ENCODE results near the gene GBP6.
A peak's percentile ranks its signal among the peaks of the same experiment; 100 is the strongest.

The GBP6 gene

DNA sequence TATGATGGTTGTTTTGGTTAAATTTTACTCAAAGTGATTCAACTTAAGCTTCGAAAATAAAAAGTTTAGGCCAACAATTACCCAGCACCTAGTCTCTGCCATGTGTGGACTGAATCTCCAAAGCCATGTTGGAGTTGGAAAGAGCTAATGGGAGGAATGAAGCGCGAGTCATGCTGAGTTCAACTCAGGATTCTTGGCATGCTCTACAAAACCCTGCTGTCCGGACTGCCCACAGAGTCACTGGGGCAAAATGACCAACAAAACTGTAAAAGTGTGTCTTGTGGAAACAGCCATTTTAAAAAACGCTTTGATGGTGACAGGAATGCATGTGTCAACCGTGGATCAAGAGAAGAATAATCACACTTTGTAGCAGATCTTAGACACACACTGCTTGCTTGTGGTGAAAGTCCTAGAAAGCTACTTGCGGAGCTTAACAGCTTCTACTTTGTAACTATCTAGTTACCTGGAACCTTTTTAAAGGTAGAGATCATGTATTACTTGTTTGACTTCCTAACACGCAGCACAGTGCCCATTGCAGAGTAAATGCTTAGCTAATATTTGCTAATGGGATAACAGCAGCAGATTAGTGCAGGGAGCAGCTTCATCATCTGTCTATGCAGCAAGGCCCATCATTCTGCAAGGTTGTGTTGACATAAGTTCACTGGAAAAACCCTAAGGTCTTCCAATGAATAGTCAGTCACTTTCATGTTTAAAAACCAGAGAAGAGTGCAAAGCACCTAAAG is 7.0 kb upstream of the GBP6 start:
- no peaks in the 10 kb centered on the region for H3K36me3 ChIP-seq (replicated peaks; ENCODE audit: insufficient read depth, low read length)
- H3K27me3 ChIP-seq (replicated peaks; ENCODE audit: insufficient read depth, low read length) = no peaks in the 10 kb centered on the region
- no peaks in the 10 kb centered on the region for H3F3A ChIP-seq (ENCODE audit: insufficient read depth, low read length)
- H3K4me3 ChIP-seq (ENCODE audit: low read length) = no peak overlapping the region
- no peak overlapping the region for H3K4me2 ChIP-seq (ENCODE audit: low read depth, low read length)
- H3K79me2 ChIP-seq (ENCODE audit: low read length) = no peaks in the 10 kb centered on the region
- H3K9me3 ChIP-seq (replicated peaks; ENCODE audit: insufficient read depth, low read length) = no peaks in the 10 kb centered on the region
- DNase-seq = no peak
- no peak overlapping the region for H3K27ac ChIP-seq (ENCODE audit: low read length)
- H3K9me2 ChIP-seq (replicated peaks; ENCODE audit: insufficient read depth, low read length) = no peaks in the 10 kb centered on the region
- no peak overlapping the region for H3K9ac ChIP-seq (ENCODE audit: low read length)
- no peak for TF ChIP-seq EZH2phosphoT487 (IDR thresholded peaks at IDR 0.05; ENCODE audit: low read length)
- TF ChIP-seq, protein P1, sequence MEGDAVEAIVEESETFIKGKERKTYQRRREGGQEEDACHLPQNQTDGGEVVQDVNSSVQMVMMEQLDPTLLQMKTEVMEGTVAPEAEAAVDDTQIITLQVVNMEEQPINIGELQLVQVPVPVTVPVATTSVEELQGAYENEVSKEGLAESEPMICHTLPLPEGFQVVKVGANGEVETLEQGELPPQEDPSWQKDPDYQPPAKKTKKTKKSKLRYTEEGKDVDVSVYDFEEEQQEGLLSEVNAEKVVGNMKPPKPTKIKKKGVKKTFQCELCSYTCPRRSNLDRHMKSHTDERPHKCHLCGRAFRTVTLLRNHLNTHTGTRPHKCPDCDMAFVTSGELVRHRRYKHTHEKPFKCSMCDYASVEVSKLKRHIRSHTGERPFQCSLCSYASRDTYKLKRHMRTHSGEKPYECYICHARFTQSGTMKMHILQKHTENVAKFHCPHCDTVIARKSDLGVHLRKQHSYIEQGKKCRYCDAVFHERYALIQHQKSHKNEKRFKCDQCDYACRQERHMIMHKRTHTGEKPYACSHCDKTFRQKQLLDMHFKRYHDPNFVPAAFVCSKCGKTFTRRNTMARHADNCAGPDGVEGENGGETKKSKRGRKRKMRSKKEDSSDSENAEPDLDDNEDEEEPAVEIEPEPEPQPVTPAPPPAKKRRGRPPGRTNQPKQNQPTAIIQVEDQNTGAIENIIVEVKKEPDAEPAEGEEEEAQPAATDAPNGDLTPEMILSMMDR (IDR thresholded peaks at IDR 0.05; ENCODE audit: low read length) = no peak
- no peak for TF ChIP-seq EZH2 (optimal IDR thresholded peaks at IDR 0.05; ENCODE audit: low read depth, low read length)
- H2AFZ ChIP-seq (ENCODE audit: low read length) = no peak overlapping the region
- H4K20me1 ChIP-seq (ENCODE audit: insufficient read depth, low read length) = no peaks in the 10 kb centered on the region
- no peaks in the 10 kb centered on the region for H3K4me1 ChIP-seq (ENCODE audit: low read length)

GRCh38 chr1:89358287-89358893 is 5.5 kb upstream of the GBP6 start:
- Histone ChIP-seq H3F3A (ENCODE audit: insufficient read depth, low read length) (peaks cover 9% of the 10 kb centered on the region), H3K9ac (ENCODE audit: low read length) (no peak overlapping the region), H3K9me2 (replicated peaks; ENCODE audit: insufficient read depth, low read length) (no peaks in the 10 kb centered on the region), H3K9me3 (replicated peaks; ENCODE audit: insufficient read depth, low read length) (no peaks in the 10 kb centered on the region), H3K4me2 (ENCODE audit: low read depth, low read length) (no peak overlapping the region), H3K79me2 (ENCODE audit: low read length) (no peaks in the 10 kb centered on the region), H2AFZ (ENCODE audit: low read length) (peak overlapping the region; percentile 61; the same call in 1 of the 2 replicates), H3K4me3 (ENCODE audit: low read length) (no peak overlapping the region), H3K4me1 (ENCODE audit: low read length) (peaks cover 6% of the 10 kb centered on the region), H3K36me3 (replicated peaks; ENCODE audit: insufficient read depth, low read length) (no peaks in the 10 kb centered on the region), H3K27ac (ENCODE audit: low read length) (no peak overlapping the region), H4K20me1 (ENCODE audit: insufficient read depth, low read length) (no peaks in the 10 kb centered on the region), H3K27me3 (replicated peaks; ENCODE audit: insufficient read depth, low read length) (no peaks in the 10 kb centered on the region)
- peak; percentile 75 for DNase-seq
- TF ChIP-seq, protein P1 (IDR thresholded peaks at IDR 0.05; ENCODE audit: low read length) = peak; percentile 90
- no peak for TF ChIP-seq EZH2phosphoT487 (IDR thresholded peaks at IDR 0.05; ENCODE audit: low read length)

DNA sequence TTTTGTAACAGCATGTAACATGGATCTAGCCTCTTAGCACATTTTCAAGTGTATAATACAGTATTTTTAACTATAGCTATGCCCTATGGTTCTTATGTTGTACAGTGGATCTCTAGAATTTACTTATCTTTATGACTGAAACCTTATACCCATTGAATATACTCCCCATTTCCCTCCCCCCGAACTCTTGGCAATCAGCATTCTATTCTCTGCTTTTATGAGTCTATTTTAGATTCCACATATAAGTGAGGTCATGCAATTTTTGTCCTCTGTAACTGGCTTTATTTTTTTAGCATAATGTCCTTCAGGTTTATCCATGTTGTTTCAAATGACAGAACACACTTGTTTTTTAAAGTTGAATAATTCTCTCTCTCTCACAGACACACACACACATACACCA is 3.1 kb upstream of the GBP6 start:
- Histone ChIP-seq H3F3A (ENCODE audit: insufficient read depth, low read length) (peaks cover 18% of the 10 kb centered on the region), H3K9ac (ENCODE audit: low read length) (no peak overlapping the region), H3K9me3 (replicated peaks; ENCODE audit: insufficient read depth, low read length) (no peaks in the 10 kb centered on the region), H3K36me3 (replicated peaks; ENCODE audit: insufficient read depth, low read length) (no peaks in the 10 kb centered on the region), H3K9me2 (replicated peaks; ENCODE audit: insufficient read depth, low read length) (no peaks in the 10 kb centered on the region), H4K20me1 (ENCODE audit: insufficient read depth, low read length) (no peaks in the 10 kb centered on the region), H3K27ac (ENCODE audit: low read length) (no peak overlapping the region), H3K4me1 (ENCODE audit: low read length) (peaks cover 15% of the 10 kb centered on the region), H3K4me2 (ENCODE audit: low read depth, low read length) (no peak overlapping the region), H3K4me3 (ENCODE audit: low read length) (no peak overlapping the region), H3K79me2 (ENCODE audit: low read length) (no peaks in the 10 kb centered on the region), H3K27me3 (replicated peaks; ENCODE audit: insufficient read depth, low read length) (no peaks in the 10 kb centered on the region), H2AFZ (ENCODE audit: low read length) (no peak overlapping the region)
- DNase-seq = no peak
- TF ChIP-seq, protein P1 (IDR thresholded peaks at IDR 0.05; ENCODE audit: low read length) = no peak
- no peak for TF ChIP-seq EZH2phosphoT487 (IDR thresholded peaks at IDR 0.05; ENCODE audit: low read length)
- no peak for TF ChIP-seq EZH2 (optimal IDR thresholded peaks at IDR 0.05; ENCODE audit: low read depth, low read length)

Measured in MM.1S (cell line).